ENCODE results near the gene SETD7. TPM values are rescaled to one million over a fixed set of nuclear protein-coding genes. Genes with fewer than 3 reads are reported as not detected.
"Not testable (repeated sequence)": the region's sequence is repeated elsewhere in the genome, so short reads cannot be mapped to it uniquely, and the experiment has no call there.

The SETD7 gene
- total RNA-seq, 4 donors from 2014 or later = 19.7 to 31.3 (median 24.8) TPM

- H3K27me3 ChIP-seq = no peaks in the 10 kb centered on the region
- peaks cover 0 to 5% (median 0%) of the 10 kb centered on the region in 4 donors for H3K4me1 ChIP-seq
- peaks cover 0 to 6% of the 10 kb centered on the region in 2 donors for H3K9me3 ChIP-seq
- no peak overlapping the region for H3K27ac ChIP-seq
- no peak for DNase-seq
- in situ Hi-C loops (cut with MboI; ENCODE audit: low pct_ligation_motif_present in 1 of 4, low pct_unique_long_range_greater_than_20kb in 1 of 4, low sequenced_read_pairs in 3 of 4) = no loop called here
- intact Hi-C loops (cut with DNase I; ENCODE audit: low total_unique reads) = no loop called here
- 93 to 96% methylated on average over 2 of the region's 2 CpGs for WGBS, 2 donors (ENCODE audit: low coverage in 1 of 2)
- TF ChIP-seq POLR2A (IDR thresholded peaks at IDR 0.05) = no peak
- TF ChIP-seq EP300 (IDR thresholded peaks at IDR 0.05; ENCODE audit: low read depth) = no peak
- TF ChIP-seq CTCF (IDR thresholded peaks at IDR 0.05) = no peak
- TF ChIP-seq POLR2AphosphoS5 (IDR thresholded peaks at IDR 0.05) = no peak
- no peak overlapping the region for H3K4me3 ChIP-seq
- H3K36me3 ChIP-seq = peaks cover 0 to 13% (median 7%) of the 10 kb centered on the region in 4 donors
Measured at GRCh38 chr4:139469216-139469615, 86.8 kb downstream of the SETD7 start.

- H3K4me3 ChIP-seq; H3K4me1 ChIP-seq; intact Hi-C loops (cut with DNase I; ENCODE audit: low total_unique reads); H3K27me3 ChIP-seq; in situ Hi-C loops (cut with MboI; ENCODE audit: low pct_ligation_motif_present in 1 of 4, low pct_unique_long_range_greater_than_20kb in 1 of 4, low sequenced_read_pairs in 3 of 4); H3K27ac ChIP-seq; H3K9me3 ChIP-seq; DNase-seq: not testable (repeated sequence)
- peaks cover 0 to 13% (median 7%) of the 10 kb centered on the region in 4 donors for H3K36me3 ChIP-seq
Measured at GRCh38 chr4:139468756-139469155, 87.3 kb downstream of the SETD7 start.

GRCh38 chr4:139465922-139466321 lies 90.1 kb downstream of the SETD7 start:
- in situ Hi-C loops (cut with MboI; ENCODE audit: low pct_ligation_motif_present in 1 of 4, low pct_unique_long_range_greater_than_20kb in 1 of 4, low sequenced_read_pairs in 3 of 4) (no loop called here), intact Hi-C loops (cut with DNase I; ENCODE audit: low total_unique reads) (no loop called here)
- 96 to 100% methylated on average over 2 to 4 of the region's 4 CpGs for WGBS, 2 donors (ENCODE audit: low coverage in 1 of 2)
- TF ChIP-seq EP300 (IDR thresholded peaks at IDR 0.05; ENCODE audit: low read depth) (no peak), CTCF (IDR thresholded peaks at IDR 0.05) (no peak), POLR2A (IDR thresholded peaks at IDR 0.05) (no peak), POLR2AphosphoS5 (IDR thresholded peaks at IDR 0.05) (no peak)
- Histone ChIP-seq H3K36me3 (peaks cover 0 to 3% (median 0%) of the 10 kb centered on the region in 4 donors), H3K4me3 (no peak overlapping the region), H3K9me3 (peaks cover 0 to 6% of the 10 kb centered on the region in 2 donors), H3K27me3 (no peaks in the 10 kb centered on the region), H3K27ac (no peak overlapping the region), H3K4me1 (peaks cover 0 to 5% (median 0%) of the 10 kb centered on the region in 4 donors)
- DNase-seq = no peak

- WGBS, 2 donors (ENCODE audit: low coverage in 1 of 2) = 98 to 100% methylated on average over 2 to 5 of the region's 5 CpGs
- H3K4me1 ChIP-seq; intact Hi-C loops (cut with DNase I; ENCODE audit: low total_unique reads); H3K4me3 ChIP-seq; H3K27me3 ChIP-seq; H3K9me3 ChIP-seq; H3K36me3 ChIP-seq; in situ Hi-C loops (cut with MboI; ENCODE audit: low pct_ligation_motif_present in 1 of 4, low pct_unique_long_range_greater_than_20kb in 1 of 4, low sequenced_read_pairs in 3 of 4); DNase-seq; H3K27ac ChIP-seq: not testable (repeated sequence)
Measured at GRCh38 chr4:139464512-139464911, 91.5 kb downstream of the SETD7 start.

GRCh38 chr4:139461022-139461628 lies 94.9 kb downstream of the SETD7 start:
- intact Hi-C loops (cut with DNase I; ENCODE audit: low total_unique reads) (no loop called here), in situ Hi-C loops (cut with MboI; ENCODE audit: low pct_ligation_motif_present in 1 of 4, low pct_unique_long_range_greater_than_20kb in 1 of 4, low sequenced_read_pairs in 3 of 4) (no loop called here)
- Histone ChIP-seq H3K27ac (no peak overlapping the region), H3K4me3 (no peak overlapping the region), H3K27me3 (no peaks in the 10 kb centered on the region), H3K9me3 (no peaks in the 10 kb centered on the region), H3K4me1 (peaks cover 3 to 24% (median 4%) of the 10 kb centered on the region in 4 donors), H3K36me3 (no peaks in the 10 kb centered on the region)
- TF ChIP-seq POLR2AphosphoS5 (IDR thresholded peaks at IDR 0.05) (no peak), EP300 (IDR thresholded peaks at IDR 0.05; ENCODE audit: low read depth) (no peak), POLR2A (IDR thresholded peaks at IDR 0.05) (no peak), CTCF (IDR thresholded peaks at IDR 0.05) (no peak)
- no peak for DNase-seq
- WGBS, 2 donors (ENCODE audit: low coverage in 1 of 2) = 82 to 100% methylated on average over 2 to 5 of the region's 5 CpGs
